GM21447 (cell line): ENCODE results near the gene COLEC12.

ENCODE experiments used
- ATAC-seq: cut with Tn5 transposase; IDR thresholded peaks from one replicate; pipeline ENCODE4 v1.9.1; 2021; ENCODE audit not compliant: unreplicated experiment

Gene COLEC12

GRCh38 chr18:364256-364826, 136.2 kb downstream of the COLEC12 start:
- ATAC-seq = no peak

GRCh38 chr18:363301-364085, 137.0 kb downstream of the COLEC12 start:
- no peak for ATAC-seq

- ATAC-seq = no peak
Measured at GRCh38 chr18:362311-363290, 137.9 kb downstream of the COLEC12 start.

- no peak for ATAC-seq
Measured at GRCh38 chr18:361941-362310, 138.6 kb downstream of the COLEC12 start.

GRCh38 chr18:361100-361732, 139.3 kb downstream of the COLEC12 start:
- no peak for ATAC-seq

GRCh38 chr18:360676-361075, 139.8 kb downstream of the COLEC12 start:
- no peak for ATAC-seq

GRCh38 chr18:356778-357177, 143.7 kb downstream of the COLEC12 start:
- ATAC-seq = no peak

- ATAC-seq = no peak
Measured at GRCh38 chr18:355678-356077, 144.8 kb downstream of the COLEC12 start.

GRCh38 chr18:354471-354870, 146.0 kb downstream of the COLEC12 start:
- ATAC-seq = no peak

GRCh38 chr18:354003-354402, 146.5 kb downstream of the COLEC12 start:
- ATAC-seq = no peak

- ATAC-seq = no peak
Measured at GRCh38 chr18:352438-352837, 148.1 kb downstream of the COLEC12 start.

GRCh38 chr18:350953-351572, 149.4 kb downstream of the COLEC12 start:
- ATAC-seq = no peak

- ATAC-seq = no peak
Measured at GRCh38 chr18:346600-346999, 153.9 kb downstream of the COLEC12 start.

- no peak for ATAC-seq
Measured at GRCh38 chr18:341102-341501, 159.4 kb downstream of the COLEC12 start.

GRCh38 chr18:340044-340443, 160.5 kb downstream of the COLEC12 start:
- no peak for ATAC-seq

- no peak for ATAC-seq
Measured at GRCh38 chr18:339200-339599, 161.3 kb downstream of the COLEC12 start.

GRCh38 chr18:336713-337112, 163.8 kb downstream of the COLEC12 start:
- ATAC-seq = no peak

- no peak for ATAC-seq
Measured at GRCh38 chr18:335733-336132, 164.8 kb downstream of the COLEC12 start.

GRCh38 chr18:334575-335132, 165.8 kb downstream of the COLEC12 start:
- ATAC-seq = no peak

- ATAC-seq = no peak
Measured at GRCh38 chr18:332721-333510, 167.6 kb downstream of the COLEC12 start.
